PC-3 (cell line): ENCODE data around the gene COLEC12.

Experiments used
- CTCF ChIP-seq: fragments of 300-600 bp; sonication (generic); conservative IDR thresholded peaks from 2 replicates; pipeline ENCODE4 v1.5.1; 2017; ENCODE audit warnings: antibody characterized with exemption, low read depth, mild to moderate bottlenecking, low read length
- EZH2 ChIP-seq: fragments of 300-600 bp; sonication (generic); IDR thresholded peaks from one replicate; pipeline ENCODE4 v1.6.1; 2017; ENCODE audit warnings: antibody characterized with exemption, mild to moderate bottlenecking, low read length; ENCODE audit not compliant: unreplicated experiment
- EZH2phosphoT487 ChIP-seq: fragments of 300-600 bp; sonication (generic); IDR thresholded peaks from 2 replicates; pipeline ENCODE4 v1.6.1; 2018; ENCODE audit warnings: mild to moderate bottlenecking, antibody characterized with exemption, low read length, borderline replicate concordance

GRCh38 chr18:398935-399630, 101.4 kb downstream of the COLEC12 start:
- no peak for TF ChIP-seq CTCF
- no peak for TF ChIP-seq EZH2
- no peak for TF ChIP-seq EZH2phosphoT487
